DMS79 (cell line): ENCODE results near the gene SDHD.
"Not testable (repeated sequence)": the region's sequence is repeated elsewhere in the genome, so short reads cannot be mapped to it uniquely, and the experiment has no call there.

ENCODE experiments used
- DNase-seq: peaks from one replicate; lab custom pipeline; 2025; lab: John Stamatoyannopoulos, UW

SDHD gene

GRCh38 chr11:112086422-112087191 is at the start of gene SDHD, which contains the start of gene TIMM8B:
TSS of gene SDHD (plus strand) at chr11:112086873. CDS start at chr11:112086908, 35 bp downstream.
TSS of gene TIMM8B (minus strand) at chr11:112086756. CDS start at chr11:112086723, 33 bp downstream.
- DNase-seq: peak; percentile 96

DNA sequence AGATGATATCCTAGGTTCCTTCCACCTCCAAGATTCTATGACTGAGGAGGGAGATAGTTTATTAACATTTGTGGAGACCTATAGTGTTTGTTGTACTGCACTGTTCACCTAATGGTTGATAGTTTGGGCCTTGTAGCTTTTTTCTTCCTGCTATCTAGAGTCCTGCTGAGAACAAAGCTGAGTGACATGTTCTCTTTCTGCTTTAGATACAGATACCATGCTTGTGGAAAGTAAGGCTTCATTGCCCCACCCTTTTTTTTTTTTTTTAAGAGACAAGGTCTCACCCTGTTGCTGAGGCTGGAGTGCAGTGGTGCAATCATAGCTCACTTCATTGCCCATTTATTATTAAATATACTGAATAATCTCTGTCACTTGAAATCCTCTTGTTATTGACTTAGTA is 49.1 kb upstream of the SDHD start:
- DNase-seq: no peak

- DNase-seq: no peak
Measured at GRCh38 chr11:112042161-112042960, 44.3 kb upstream of the SDHD start.

DNA sequence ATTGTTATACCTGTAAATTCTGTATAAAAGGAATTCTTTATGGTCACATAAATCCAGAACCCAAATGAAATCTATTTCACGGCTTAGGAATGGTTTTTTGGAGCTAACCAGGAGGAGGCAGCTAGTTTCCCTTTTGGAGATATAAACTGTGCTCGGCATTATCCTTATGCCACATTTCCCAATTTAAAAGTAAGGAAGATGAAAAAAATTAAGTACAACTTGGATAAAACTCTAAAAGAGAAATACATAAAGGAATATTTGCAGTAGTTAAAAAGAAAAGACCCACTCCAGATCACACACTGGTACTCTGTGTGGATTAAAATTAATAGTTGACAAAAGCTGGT is 43.7 kb upstream of the SDHD start:
- DNase-seq: no peak

DNA sequence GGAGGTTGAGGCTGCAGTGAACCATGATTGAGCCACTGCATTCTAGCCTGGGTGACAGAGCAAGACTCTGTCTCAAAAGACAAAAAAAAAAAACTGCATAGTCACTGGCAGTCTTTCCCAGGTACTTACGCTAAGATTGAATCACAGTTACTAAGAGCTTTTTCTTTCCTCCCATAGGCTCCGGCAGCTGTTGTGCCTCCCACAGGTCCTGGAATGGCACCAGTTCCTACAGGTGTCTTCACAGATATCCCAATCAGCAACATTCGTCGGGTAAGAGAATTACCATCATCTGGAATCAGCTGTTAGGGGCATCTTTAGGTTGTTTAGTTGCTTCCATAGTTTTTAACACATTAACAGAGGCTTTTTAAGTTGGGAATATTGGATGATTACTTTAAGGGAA is 41.7 kb upstream of the SDHD start:
- DNase-seq: no peak

GRCh38 chr11:112046647-112047046 is 40.0 kb upstream of the SDHD start:
- DNase-seq: not testable (repeated sequence)

- not testable (repeated sequence) for DNase-seq
Measured at GRCh38 chr11:112048256-112048655, 38.4 kb upstream of the SDHD start.

DNA sequence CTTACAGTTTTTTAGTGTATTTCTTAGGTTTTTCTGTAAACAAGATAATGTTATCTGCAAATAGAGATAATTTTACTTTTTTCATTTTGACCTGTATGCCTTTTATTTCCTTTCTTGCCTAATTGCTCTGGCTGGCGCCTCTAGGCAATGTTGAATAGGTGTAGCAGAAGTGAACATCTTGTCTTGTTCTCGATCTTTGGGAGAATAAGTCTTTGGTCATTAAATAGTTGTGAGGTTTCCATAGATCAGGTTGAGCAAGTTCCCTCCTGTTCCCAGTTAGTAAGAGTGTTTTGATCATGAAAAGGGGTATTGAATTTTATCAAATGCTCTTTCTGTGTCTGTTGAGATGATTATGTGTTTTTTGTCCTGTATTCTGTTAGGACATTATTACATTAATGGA is 36.9 kb upstream of the SDHD start:
- no peak for DNase-seq

- no peak for DNase-seq
Measured at GRCh38 chr11:112050721-112051120, 36.0 kb upstream of the SDHD start.

GRCh38 chr11:112051768-112052167 is 34.9 kb upstream of the SDHD start:
- no peak for DNase-seq

- no peak for DNase-seq
Measured at GRCh38 chr11:112057170-112057569, 29.5 kb upstream of the SDHD start.

- no peak for DNase-seq
Measured at GRCh38 chr11:112058103-112058502, 28.6 kb upstream of the SDHD start.

DNA sequence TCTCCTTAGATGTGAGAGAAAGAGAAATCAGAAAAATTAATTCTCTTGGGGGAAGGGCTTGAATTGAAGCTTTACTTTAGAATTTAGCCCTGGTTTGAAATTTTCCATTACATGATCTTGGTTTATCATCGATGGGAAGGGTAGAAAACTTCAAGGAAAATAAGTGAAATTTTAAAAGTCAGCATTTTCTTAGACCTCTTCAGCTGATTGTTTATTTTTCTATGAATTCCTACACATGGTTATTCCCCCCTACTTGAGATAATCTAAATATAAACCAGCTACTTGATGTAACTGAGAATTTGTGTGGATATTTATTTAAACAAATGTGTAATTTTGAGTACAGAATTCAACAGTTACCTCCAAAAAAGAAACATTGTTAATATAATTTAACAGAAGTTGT is 23.8 kb upstream of the SDHD start:
- no peak for DNase-seq

DNA sequence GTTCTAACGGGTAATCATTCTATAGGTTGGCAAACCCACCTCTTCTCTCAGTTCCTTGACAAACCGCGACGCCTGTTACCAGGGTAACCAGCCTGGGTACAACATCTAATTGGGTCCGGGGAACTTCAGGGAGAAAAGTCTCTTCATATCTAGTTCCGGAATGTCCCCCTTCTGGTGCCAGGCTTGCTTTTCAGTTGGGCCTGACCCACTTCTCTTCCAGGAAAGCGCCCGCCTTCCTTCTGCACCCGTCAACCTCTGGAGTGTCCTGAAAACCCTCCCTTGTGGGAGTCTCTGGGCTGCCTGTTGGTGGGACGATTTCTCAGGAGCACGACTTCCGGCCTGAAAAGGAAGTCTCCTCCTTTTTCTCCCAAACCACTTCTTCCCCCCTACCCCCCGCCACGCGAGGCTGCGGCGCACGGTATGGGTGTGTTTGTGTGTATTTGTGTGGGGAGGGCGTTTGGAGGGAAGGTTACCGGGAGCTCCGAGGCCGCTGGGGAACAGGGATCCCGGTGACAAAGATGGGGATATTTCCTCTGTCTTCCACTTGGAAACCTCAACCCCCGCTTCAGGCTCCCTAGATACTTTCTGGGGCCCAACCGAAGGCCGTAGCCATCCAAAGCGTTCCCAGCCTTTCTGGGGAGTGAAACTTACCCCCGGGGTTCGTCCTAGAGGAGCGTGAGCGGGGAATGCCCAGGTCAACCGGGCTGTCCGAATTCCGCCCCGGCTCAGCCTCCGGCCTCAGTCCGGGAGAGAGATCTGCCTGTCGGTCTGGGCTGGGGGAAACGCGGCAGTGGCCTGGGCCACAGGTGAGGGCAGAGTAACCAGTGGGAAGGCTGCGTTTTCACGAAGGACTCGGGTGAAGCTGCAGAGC is 12.5 kb upstream of the SDHD start, which contains the start of the genes NKAPD1 and PIH1D2:
Gene NKAPD1, plus strand, starts transcription at position 359 of the 871 bp plus-strand sequence. CDS start 1,276 bp downstream, outside the sequence.
Gene PIH1D2, minus strand, starts transcription at position 77 of the 871 bp plus-strand sequence. CDS start 843 bp downstream, outside the sequence.
- peak; percentile 94 for DNase-seq

DNA sequence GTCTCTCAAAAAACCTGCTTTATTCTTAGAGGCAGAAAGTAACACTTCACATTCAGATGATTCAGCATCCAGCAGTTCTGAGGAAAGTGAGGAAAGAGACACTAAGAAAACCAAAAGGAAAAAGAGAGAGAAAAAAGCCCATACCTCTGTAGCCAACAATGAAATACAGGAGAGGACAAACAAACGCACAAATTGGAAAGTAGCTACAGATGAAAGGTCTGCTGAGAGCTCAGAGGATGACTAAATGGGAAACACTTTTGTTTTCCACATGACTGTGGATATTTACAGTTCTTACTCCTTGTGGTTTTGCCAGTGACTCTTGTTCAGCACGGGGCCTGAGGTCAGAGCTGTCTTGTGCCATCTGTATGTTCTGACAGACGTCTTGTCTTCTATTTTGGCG is 3.9 kb upstream of the SDHD start:
- no peak for DNase-seq

- no peak for DNase-seq
Measured at GRCh38 chr11:112085822-112086421, 751 bp upstream of the SDHD start.

GRCh38 chr11:112087212-112087611 is 539 bp downstream of the SDHD start:
- DNase-seq: no peak

DNA sequence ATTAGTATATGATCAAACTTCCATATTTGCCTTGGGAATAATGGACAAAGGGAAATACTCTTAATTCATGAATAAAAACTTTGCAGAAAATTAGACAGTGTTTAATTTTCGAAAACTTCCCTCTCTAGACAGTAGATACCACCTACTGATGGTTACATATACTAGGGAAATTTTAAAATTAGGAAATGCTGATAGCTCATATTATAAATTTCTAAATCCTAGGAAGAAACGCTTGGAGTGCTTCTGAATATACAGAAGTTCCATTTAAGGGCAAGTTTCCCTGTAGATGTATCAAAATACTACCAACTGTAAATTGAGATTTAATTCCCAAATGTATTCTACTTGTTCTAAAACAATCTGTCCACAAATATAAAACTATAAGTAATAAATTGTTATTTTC is 8.6 kb downstream of the SDHD start:
- DNase-seq: not testable (repeated sequence)

GRCh38 chr11:112096194-112096593 is 9.5 kb downstream of the SDHD start:
- no peak for DNase-seq

DNA sequence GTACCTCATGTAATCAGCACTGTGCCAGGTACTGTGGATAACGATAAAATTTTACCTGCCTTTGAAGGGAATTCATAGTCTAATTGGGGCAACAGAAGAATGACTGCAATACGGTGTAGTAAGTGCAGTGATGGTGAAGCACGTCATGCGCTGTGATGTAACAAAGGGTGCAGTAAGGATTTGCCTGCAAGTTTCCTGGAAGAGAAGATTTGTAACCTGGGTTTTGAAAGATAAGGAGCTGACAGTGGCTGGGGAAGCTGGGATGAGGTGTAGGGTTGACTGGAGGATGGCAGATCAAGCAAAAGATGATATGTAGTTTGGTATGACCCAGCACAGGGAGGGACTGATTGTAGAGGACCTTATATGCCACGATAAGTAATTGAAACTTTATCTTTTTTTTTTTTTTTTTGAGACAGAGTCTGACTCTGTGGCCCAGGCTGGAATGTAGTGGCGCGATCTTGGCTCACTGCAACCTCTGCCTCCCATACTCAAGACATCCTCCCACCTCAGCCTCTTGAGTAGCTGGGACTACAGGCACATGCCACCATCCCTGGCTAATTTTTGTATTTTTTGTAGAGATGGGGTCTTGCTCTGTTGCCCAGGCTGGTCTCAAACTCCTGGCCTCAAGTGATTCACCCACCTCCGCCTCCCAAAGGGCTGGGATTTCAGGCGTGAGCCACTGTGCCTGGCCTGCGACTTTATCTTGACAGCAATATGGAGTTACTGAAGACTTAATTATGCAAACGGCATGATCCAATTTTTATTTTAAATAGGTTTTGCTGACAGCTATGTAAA is 11.3 kb downstream of the SDHD start:
- no peak for DNase-seq

DNA sequence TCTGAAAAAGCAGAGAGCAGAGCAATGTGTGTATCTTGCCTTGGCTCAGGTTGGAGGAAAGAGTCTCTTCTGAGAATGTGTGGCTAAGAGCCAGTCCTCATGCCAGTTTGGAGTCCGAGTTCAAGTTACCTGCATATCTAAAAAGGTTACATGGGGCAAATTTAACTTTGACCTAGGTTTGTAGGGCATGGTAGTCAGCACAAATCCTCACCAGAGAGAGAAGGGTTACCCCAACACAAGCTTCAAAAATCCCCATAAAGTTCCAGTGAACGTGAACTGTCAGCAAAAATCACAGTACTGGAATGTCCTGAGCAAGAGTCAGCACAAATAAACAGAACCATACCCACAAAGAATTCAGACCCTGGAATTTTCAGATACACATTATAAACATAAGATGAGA is 13.8 kb downstream of the SDHD start:
- no peak for DNase-seq
